Measurements from ENCODE around the gene NRG4.

The NRG4 gene

DNA sequence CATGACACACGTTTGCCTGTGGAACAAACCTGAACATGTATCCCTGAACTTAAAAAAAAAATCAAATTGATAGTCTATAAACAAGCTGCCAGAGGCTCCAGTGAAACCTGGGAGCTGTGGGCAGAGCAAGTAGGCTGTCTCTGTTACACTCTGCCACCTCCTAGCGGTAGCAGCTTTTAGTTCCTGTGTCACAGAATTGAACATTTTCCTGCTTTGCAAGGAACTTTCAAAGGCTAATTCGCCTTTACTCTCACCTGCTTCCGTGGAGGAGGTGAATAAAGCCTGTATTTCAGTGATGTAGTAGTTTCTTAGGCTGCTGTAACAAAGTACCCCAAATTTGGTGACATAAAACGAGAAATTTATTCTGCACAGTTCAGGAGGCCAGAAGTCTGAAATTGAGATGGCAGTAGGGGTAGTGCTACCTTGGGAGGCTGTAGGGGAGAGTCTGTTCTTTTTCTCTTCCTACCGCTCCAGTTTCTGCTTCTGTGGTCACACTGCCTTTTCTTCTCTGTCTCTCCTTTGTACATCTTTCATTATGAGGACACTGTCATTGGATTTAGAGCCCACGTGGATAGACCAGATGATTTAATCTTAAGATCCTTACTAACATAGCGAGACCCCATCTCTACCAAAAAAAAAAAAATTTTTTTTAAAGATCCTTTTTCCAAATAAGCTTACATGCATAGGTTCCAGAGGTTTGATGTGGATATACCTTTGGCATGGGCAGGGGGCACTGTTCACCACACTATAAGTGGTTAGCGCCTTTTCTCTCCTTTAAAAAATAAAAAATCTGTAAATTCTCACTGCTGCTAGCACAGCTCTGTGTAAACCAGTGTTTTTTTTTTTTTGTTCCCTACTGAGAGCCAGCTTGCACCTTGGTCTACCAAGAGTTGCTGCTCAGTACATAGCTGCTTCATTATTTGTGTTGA is 83.3 kb downstream of the NRG4 start:
- peak; percentile 74 for DNase-seq
- H3K4me2 ChIP-seq (ENCODE audit: low read depth, low read length) = peak overlapping the region; percentile 17; the same call in 1 of the 2 replicates

DNA sequence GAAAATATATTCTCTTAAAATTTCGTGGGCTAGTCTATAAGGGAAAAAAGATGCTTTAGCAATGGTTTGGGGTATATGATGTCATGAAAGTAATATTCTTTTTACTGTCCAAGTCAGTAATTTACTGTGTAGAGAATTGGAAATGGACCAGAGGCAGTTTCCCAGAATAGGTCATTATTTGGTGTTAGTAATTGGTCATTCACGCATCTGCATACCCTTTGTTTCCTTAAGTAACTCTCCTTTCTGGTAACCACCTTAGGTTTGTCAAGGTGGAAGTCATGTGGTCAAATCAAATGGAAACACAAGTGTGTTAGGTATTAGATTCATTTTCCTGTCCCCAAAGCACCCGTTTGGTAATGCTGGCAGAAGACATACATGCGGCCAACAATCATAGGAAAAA is 84.6 kb downstream of the NRG4 start:
- no peaks in the 10 kb centered on the region for H3K27me3 ChIP-seq (replicated peaks; ENCODE audit: insufficient read depth, low read length)
- peaks cover 25% of the 10 kb centered on the region for H3K4me1 ChIP-seq (ENCODE audit: low read length)
- H3K4me3 ChIP-seq (ENCODE audit: low read length) = no peak overlapping the region
- 0 out of 2 replicates have a peak, but pooled peaks cover 4% of the 10 kb centered on the region for H3K79me2 ChIP-seq (ENCODE audit: low read length)
- no peaks in the 10 kb centered on the region for H3K9me2 ChIP-seq (replicated peaks; ENCODE audit: insufficient read depth, low read length)
- H3F3A ChIP-seq (ENCODE audit: insufficient read depth, low read length) = peaks cover 12% of the 10 kb centered on the region
- H4K20me1 ChIP-seq (ENCODE audit: insufficient read depth, low read length) = no peaks in the 10 kb centered on the region
- H3K27ac ChIP-seq (ENCODE audit: low read length) = no peak overlapping the region
- H3K9me3 ChIP-seq (replicated peaks; ENCODE audit: insufficient read depth, low read length) = no peaks in the 10 kb centered on the region
- H3K9ac ChIP-seq (ENCODE audit: low read length) = no peak overlapping the region
- H2AFZ ChIP-seq (ENCODE audit: low read length) = no peak overlapping the region
- TF ChIP-seq, protein P1, sequence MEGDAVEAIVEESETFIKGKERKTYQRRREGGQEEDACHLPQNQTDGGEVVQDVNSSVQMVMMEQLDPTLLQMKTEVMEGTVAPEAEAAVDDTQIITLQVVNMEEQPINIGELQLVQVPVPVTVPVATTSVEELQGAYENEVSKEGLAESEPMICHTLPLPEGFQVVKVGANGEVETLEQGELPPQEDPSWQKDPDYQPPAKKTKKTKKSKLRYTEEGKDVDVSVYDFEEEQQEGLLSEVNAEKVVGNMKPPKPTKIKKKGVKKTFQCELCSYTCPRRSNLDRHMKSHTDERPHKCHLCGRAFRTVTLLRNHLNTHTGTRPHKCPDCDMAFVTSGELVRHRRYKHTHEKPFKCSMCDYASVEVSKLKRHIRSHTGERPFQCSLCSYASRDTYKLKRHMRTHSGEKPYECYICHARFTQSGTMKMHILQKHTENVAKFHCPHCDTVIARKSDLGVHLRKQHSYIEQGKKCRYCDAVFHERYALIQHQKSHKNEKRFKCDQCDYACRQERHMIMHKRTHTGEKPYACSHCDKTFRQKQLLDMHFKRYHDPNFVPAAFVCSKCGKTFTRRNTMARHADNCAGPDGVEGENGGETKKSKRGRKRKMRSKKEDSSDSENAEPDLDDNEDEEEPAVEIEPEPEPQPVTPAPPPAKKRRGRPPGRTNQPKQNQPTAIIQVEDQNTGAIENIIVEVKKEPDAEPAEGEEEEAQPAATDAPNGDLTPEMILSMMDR (IDR thresholded peaks at IDR 0.05; ENCODE audit: low read length) = no peak
- TF ChIP-seq EZH2 (optimal IDR thresholded peaks at IDR 0.05; ENCODE audit: low read depth, low read length) (no peak), EZH2phosphoT487 (IDR thresholded peaks at IDR 0.05; ENCODE audit: low read length) (no peak)
- DNase-seq = no peak
- no peak overlapping the region for H3K4me2 ChIP-seq (ENCODE audit: low read depth, low read length)
- H3K36me3 ChIP-seq (replicated peaks; ENCODE audit: insufficient read depth, low read length) = no peaks in the 10 kb centered on the region

More for the DNA sequence above, 83.3 kb downstream of the NRG4 start:
- peaks cover 12% of the 10 kb centered on the region for H3F3A ChIP-seq (ENCODE audit: insufficient read depth, low read length)
- TF ChIP-seq EZH2 (optimal IDR thresholded peaks at IDR 0.05; ENCODE audit: low read depth, low read length) = no peak
- TF ChIP-seq, protein P1 (IDR thresholded peaks at IDR 0.05; ENCODE audit: low read length) = peak; percentile 77
- H2AFZ ChIP-seq (ENCODE audit: low read length) = no peak overlapping the region
- peaks cover 25% of the 10 kb centered on the region for H3K4me1 ChIP-seq (ENCODE audit: low read length)
- no peak overlapping the region for H3K9ac ChIP-seq (ENCODE audit: low read length)
- no peak overlapping the region for H3K4me3 ChIP-seq (ENCODE audit: low read length)
- H3K27ac ChIP-seq (ENCODE audit: low read length) = peak overlapping the region; percentile 12; the same call in 1 of the 2 replicates
- no peaks in the 10 kb centered on the region for H3K9me2 ChIP-seq (replicated peaks; ENCODE audit: insufficient read depth, low read length)
- no peaks in the 10 kb centered on the region for H3K27me3 ChIP-seq (replicated peaks; ENCODE audit: insufficient read depth, low read length)
- 0 out of 2 replicates have a peak, but pooled peaks cover 3% of the 10 kb centered on the region for H3K36me3 ChIP-seq (replicated peaks; ENCODE audit: insufficient read depth, low read length)
- H4K20me1 ChIP-seq (ENCODE audit: insufficient read depth, low read length) = no peaks in the 10 kb centered on the region
- no peaks in the 10 kb centered on the region for H3K9me3 ChIP-seq (replicated peaks; ENCODE audit: insufficient read depth, low read length)
- H3K79me2 ChIP-seq (ENCODE audit: low read length) = 0 out of 2 replicates have a peak, but pooled peaks cover 1% of the 10 kb centered on the region

- Histone ChIP-seq H3K9me3 (replicated peaks; ENCODE audit: insufficient read depth, low read length) (no peaks in the 10 kb centered on the region), H3K9ac (ENCODE audit: low read length) (no peak overlapping the region), H3K36me3 (replicated peaks; ENCODE audit: insufficient read depth, low read length) (no peaks in the 10 kb centered on the region), H3K79me2 (ENCODE audit: low read length) (0 out of 2 replicates have a peak, but pooled peaks cover 4% of the 10 kb centered on the region), H3F3A (ENCODE audit: insufficient read depth, low read length) (peaks cover 12% of the 10 kb centered on the region), H3K9me2 (replicated peaks; ENCODE audit: insufficient read depth, low read length) (no peaks in the 10 kb centered on the region), H4K20me1 (ENCODE audit: insufficient read depth, low read length) (no peaks in the 10 kb centered on the region), H3K27me3 (replicated peaks; ENCODE audit: insufficient read depth, low read length) (no peaks in the 10 kb centered on the region), H2AFZ (ENCODE audit: low read length) (no peak overlapping the region), H3K4me2 (ENCODE audit: low read depth, low read length) (no peak overlapping the region), H3K4me1 (ENCODE audit: low read length) (peaks cover 25% of the 10 kb centered on the region), H3K4me3 (ENCODE audit: low read length) (no peak overlapping the region), H3K27ac (ENCODE audit: low read length) (no peak overlapping the region)
- TF ChIP-seq, protein P1 (IDR thresholded peaks at IDR 0.05; ENCODE audit: low read length) = no peak
- TF ChIP-seq EZH2 (optimal IDR thresholded peaks at IDR 0.05; ENCODE audit: low read depth, low read length) (no peak), EZH2phosphoT487 (IDR thresholded peaks at IDR 0.05; ENCODE audit: low read length) (no peak)
- no peak for DNase-seq
Measured at GRCh38 chr15:75926931-75927330, 85.3 kb downstream of the NRG4 start.
